Gastrocnemius medialis (tissue), 4 donors: ENCODE results near the gene MGST3. TPM values are rescaled to one million over a fixed set of nuclear protein-coding genes. Genes with fewer than 3 reads are reported as not detected.

Source experiments
- ATAC-seq, 2 donors: fragments of 150-250 bp; one replicate each; pipeline ENCODE4 v1.9.1; 2016
- DNase-seq, 2 donors: peaks; one replicate each; pipeline ENCODE4 v3.0.0-alpha.2; 2019
- H3K27ac ChIP-seq, 4 donors: fragments of 200-600 bp; sonication (generic); 1 replicate in 1 of 4; 2 replicates in 3 of 4; pipeline ENCODE4 v1.5.1; 2016 to 2018; ENCODE audit warnings: mild to moderate bottlenecking in 2 of 4, moderate library complexity in 1 of 4
- H3K27me3 ChIP-seq, 3 donors: fragments of 200-600 bp; sonication (generic) in 2 of 3; 1 replicate in 1 of 3; 2 replicates in 2 of 3; pipeline versions ENCODE4 v1.5.1 to v1.6.0; 2016 to 2019; ENCODE audit warnings: mild to moderate bottlenecking in 1 of 3, moderate library complexity in 1 of 3
- H3K36me3 ChIP-seq, 2 donors: fragments of 200-600 bp; sonication (generic) in 1 of 2; one replicate each; pipeline ENCODE4 v1.5.1; 2017 to 2018
- H3K4me1 ChIP-seq, 2 donors: fragments of 200-600 bp; sonication (generic) in 1 of 2; one replicate each; pipeline ENCODE4 v1.5.1; 2016 to 2017; ENCODE audit warnings: mild to moderate bottlenecking in 2 of 2
- H3K4me3 ChIP-seq, 4 donors: fragments of 200-600 bp; sonication (generic) in 3 of 4; 1 replicate in 1 of 4; 2 replicates in 3 of 4; pipeline ENCODE4 v1.5.1; 2016 to 2019; ENCODE audit warnings: mild to moderate bottlenecking in 2 of 4
- H3K9me3 ChIP-seq, 3 donors: fragments of 200-600 bp; sonication (generic) in 2 of 3; 1 replicate in 1 of 3; 2 replicates in 2 of 3; pipeline ENCODE4 v1.5.1; 2016 to 2019
- POLR2A ChIP-seq, 2 donors: fragments of 450-650 bp; IDR thresholded peaks; one replicate each; pipeline ENCODE4 v1.6.1; 2017; ENCODE audit warnings: antibody characterized with exemption in 2 of 2, mild to moderate bottlenecking in 2 of 2, moderate library complexity in 2 of 2
- in situ Hi-C, 4 donors: fragments of 200-750 bp; cut with MboI; loops; one replicate each; pipeline versions ENCODE4 v1.15.0 to v1.8.0; 2017; ENCODE audit warnings: low sequenced_read_pairs in 4 of 4
- intact Hi-C: fragments of 100-400 bp; cut with DNase I; formaldehyde crosslinking; loops from one replicate; pipeline ENCODE4 v1.15.1; 2023; ENCODE audit warnings: low total_unique reads
- total RNA-seq, 4 donors: library from RNA; depleted of rRNA; stranded (reverse); fragments of >200 nt; gene quantifications; one replicate each; pipeline versions ENCODE4 v1.1.0 to v1.2.3, GENCODE V29; 2016
- TF ChIP-seq, protein P1 (sequence below), 5 experiments: fragments of 450-650 bp in 3 of 5; fragments of 200-600 bp in 2 of 5; sonication (generic) in 2 of 5; IDR thresholded peaks in 4 of 5; conservative IDR thresholded peaks in 1 of 5; 1 replicate in 4 of 5; 2 replicates in 1 of 5; pipeline ENCODE4 v1.5.1; 2016 to 2019; ENCODE audit warnings: antibody characterized with exemption in 5 of 5, mild to moderate bottlenecking in 3 of 5, moderate library complexity in 3 of 5

Gene MGST3
- total RNA-seq, 4 donors from 2014 or later = 101 to 275 (median 202) TPM

DNA sequence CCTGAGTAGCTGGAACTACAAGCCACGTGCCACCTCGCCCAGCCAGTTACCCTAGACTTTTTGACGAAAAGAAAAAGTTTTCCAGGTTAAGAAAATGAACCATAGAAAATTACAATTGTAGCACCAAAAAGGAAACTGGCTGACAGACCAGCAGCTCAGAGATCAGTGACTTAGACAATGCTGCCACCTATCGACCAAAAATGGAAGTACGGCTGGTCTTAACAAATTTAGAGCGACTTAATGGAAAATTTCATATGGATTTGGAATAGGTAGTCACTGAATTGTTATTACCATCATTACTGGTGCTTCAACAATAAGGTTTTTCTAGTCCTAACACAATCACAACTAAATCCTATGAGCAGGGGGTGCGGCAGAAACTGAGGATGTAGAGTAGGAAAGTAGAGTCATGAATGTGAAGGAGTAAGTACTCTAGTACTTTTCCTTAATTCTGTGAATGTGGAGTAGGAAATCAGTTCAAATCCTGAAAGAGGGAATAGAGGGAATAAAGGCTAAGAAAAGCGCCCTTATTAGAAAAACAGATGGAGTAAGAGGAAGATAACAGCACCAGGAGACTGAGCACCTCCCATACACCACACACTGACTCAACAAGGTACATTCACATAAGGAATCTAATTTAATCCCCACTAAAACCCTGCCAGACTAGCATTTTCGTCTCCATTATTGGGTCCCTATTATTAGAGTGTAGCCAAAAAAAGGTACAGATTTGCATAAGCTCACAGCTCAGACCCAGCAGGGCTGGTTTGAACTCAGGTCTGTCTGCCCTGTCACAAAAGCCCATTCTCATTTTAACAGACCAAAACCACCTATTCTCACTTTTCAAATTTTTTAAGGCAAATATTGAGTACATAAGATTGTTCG, 37.9 kb upstream of the MGST3 start:
- no peak overlapping the region for H3K27ac ChIP-seq
- in situ Hi-C loops = loop anchor here in 2 of 4 donors (5.0 to 25.0 kb wide), 3 partner anchors 191 to 331 kb away; no protein-coding TSS in a partner anchor

DNA sequence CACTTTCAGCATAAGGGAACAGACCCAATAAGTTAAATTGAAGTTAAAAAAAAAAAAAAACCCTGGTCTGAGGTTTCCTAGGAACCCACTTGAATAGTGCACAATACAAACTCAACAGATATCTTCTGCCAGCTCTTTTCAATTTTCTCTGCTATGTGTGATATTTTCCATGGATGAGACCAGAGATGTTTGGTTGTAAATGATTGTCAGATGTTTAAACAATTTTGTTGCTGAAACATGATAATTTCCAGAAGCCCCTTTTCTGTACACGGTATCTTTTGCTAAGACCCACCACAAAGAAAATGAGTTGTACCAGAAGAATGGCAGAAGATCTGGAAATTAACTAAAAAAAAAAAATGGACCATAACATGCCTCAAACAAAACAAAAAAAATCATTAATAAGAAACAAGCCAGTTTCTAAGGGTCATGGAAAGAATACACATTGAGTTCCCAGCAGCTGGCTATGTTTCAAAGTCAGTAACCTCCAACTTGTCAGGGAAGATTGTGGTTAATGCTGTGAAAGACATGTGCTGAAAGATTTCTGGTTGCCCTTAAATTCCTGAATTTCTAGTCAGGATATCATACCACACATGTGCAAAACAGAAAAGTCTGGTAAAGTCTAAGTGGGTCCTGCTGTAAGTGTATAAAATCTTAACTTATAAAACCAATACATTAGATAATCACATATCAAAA, 35.6 kb upstream of the MGST3 start:
- TF ChIP-seq POLR2A (IDR thresholded peaks at IDR 0.05) = no peak
- H3K4me1 ChIP-seq = peaks cover 5 to 7% of the 10 kb centered on the region in 2 donors
- no peak overlapping the region for H3K27ac ChIP-seq
- H3K4me3 ChIP-seq = no peak overlapping the region
- intact Hi-C loops (no loop called here), in situ Hi-C loops (loop anchor here in 2 of 4 donors (5.0 to 25.0 kb wide), 2 partner anchors 203 to 333 kb away; no protein-coding TSS in a partner anchor)
- ATAC-seq (no peak), DNase-seq (no peak)
- no peaks in the 10 kb centered on the region for H3K9me3 ChIP-seq
- no peaks in the 10 kb centered on the region for H3K36me3 ChIP-seq
- no peaks in the 10 kb centered on the region for H3K27me3 ChIP-seq

More for the DNA sequence above, 37.9 kb upstream of the MGST3 start:
- DNase-seq = peak; percentile 17 to 59
- no peaks in the 10 kb centered on the region for H3K27me3 ChIP-seq
- no peaks in the 10 kb centered on the region for H3K9me3 ChIP-seq
- intact Hi-C loops = loop anchor here (1.0 to 5.0 kb wide), 4 partner anchors 46 to 200 kb away; no protein-coding TSS in a partner anchor
- peaks cover 3% of the 10 kb centered on the region in 2 donors for H3K4me1 ChIP-seq
- ATAC-seq = peak; percentile 54 to 75
- TF ChIP-seq, protein P1, sequence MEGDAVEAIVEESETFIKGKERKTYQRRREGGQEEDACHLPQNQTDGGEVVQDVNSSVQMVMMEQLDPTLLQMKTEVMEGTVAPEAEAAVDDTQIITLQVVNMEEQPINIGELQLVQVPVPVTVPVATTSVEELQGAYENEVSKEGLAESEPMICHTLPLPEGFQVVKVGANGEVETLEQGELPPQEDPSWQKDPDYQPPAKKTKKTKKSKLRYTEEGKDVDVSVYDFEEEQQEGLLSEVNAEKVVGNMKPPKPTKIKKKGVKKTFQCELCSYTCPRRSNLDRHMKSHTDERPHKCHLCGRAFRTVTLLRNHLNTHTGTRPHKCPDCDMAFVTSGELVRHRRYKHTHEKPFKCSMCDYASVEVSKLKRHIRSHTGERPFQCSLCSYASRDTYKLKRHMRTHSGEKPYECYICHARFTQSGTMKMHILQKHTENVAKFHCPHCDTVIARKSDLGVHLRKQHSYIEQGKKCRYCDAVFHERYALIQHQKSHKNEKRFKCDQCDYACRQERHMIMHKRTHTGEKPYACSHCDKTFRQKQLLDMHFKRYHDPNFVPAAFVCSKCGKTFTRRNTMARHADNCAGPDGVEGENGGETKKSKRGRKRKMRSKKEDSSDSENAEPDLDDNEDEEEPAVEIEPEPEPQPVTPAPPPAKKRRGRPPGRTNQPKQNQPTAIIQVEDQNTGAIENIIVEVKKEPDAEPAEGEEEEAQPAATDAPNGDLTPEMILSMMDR (IDR thresholded peaks at IDR 0.05 in 4 of 5, conservative IDR thresholded peaks at IDR 0.05 in 1 of 5) = peak; percentile 91 to 97 (median 94)
- TF ChIP-seq POLR2A (IDR thresholded peaks at IDR 0.05) = no peak
- H3K4me3 ChIP-seq = no peak overlapping the region
- no peaks in the 10 kb centered on the region for H3K36me3 ChIP-seq

DNA sequence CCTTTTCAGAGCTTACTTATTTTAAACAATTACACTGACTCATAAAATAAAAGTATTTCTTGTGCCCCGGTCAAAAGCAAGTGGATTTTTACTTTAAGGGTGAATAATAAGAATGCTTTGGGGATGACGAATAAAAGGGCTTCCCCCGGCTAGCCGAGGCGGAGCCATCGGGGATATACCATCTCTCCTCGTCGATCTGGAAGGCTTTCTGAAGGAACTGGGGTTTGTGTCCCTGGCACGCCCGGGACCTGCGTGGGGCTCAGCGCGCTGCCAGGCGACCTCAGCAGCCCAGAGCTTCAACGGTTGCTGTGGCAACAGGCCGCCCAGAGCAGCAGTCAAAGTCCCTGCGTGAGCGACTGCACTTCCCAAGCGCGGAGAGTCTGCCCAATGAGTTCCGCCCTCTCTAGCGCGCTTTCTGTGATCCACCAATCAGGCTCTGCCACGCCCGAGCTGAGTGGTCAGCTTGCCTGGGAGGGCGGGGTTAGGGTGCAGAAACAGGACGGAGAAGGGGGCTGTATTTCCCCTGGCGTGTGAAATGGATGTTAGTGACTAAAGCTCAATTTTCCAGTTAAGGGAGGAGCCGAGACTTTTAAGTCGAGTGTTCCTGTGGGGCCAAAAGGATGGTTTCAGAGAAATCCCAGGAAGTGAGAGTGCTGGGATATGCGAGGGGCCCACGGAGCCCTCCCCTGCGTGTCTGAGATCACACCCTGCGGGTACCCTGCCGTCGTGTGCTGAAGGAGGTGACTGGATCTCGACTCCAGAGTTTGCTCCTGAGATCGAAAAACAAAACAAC, 33.0 kb upstream of the MGST3 start:
- TF ChIP-seq, protein P1 (IDR thresholded peaks at IDR 0.05 in 4 of 5, conservative IDR thresholded peaks at IDR 0.05 in 1 of 5) = no peak
- no peak for TF ChIP-seq POLR2A (IDR thresholded peaks at IDR 0.05)
- Histone ChIP-seq H3K27ac (peak overlapping the region; percentile 20 to 71 (median 54)), H3K4me1 (peaks cover 12 to 14% of the 10 kb centered on the region in 2 donors), H3K4me3 (peak overlapping the region; percentile 57 to 72 (median 64)), H3K36me3 (no peaks in the 10 kb centered on the region), H3K27me3 (no peaks in the 10 kb centered on the region), H3K9me3 (no peaks in the 10 kb centered on the region)
- ATAC-seq (peak; percentile 94 to 98), DNase-seq (peak; percentile 92 to 95)
- intact Hi-C loops (loop anchor here (1.0 to 2.0 kb wide), 2 partner anchors 140 to 171 kb away; partner anchors contain the start of gene TMCO1), in situ Hi-C loops (loop anchor here in 2 of 4 donors (5.0 to 25.0 kb wide), 2 partner anchors 206 to 336 kb away; no protein-coding TSS in a partner anchor)

DNA sequence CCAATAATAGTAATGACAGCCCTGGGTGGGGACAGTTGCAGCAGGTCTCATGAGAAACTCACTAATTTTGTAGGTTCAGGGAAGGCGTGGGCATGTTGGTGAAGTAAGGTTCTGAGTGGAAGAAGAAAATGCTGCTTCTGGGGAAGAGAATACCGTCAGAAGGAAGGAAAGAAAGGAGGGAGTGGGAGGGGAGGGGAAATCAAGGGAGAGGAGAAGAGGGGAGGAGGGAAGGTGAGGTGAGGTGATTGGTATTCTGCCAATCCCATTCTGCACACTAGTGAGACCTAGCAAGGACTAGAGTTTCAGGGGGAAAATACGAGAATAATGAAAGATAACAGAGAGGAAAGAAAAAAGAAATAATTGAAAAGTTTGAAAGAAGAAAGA, 32.4 kb upstream of the MGST3 start:
- ATAC-seq = no peak
- Histone ChIP-seq H3K27me3 (no peaks in the 10 kb centered on the region), H3K27ac (peak overlapping the region; percentile 20 to 71 (median 54)), H3K4me3 (peak overlapping the region; percentile 57 to 72 (median 64)), H3K4me1 (peaks cover 12 to 14% of the 10 kb centered on the region in 2 donors), H3K9me3 (no peaks in the 10 kb centered on the region), H3K36me3 (no peaks in the 10 kb centered on the region)
- intact Hi-C loops = loop anchor here (1.0 to 2.0 kb wide), 2 partner anchors 140 to 170 kb away; partner anchors contain the start of gene TMCO1
- in situ Hi-C loops = loop anchor here in 2 of 4 donors (5.0 to 25.0 kb wide), 2 partner anchors 206 to 336 kb away; no protein-coding TSS in a partner anchor
- TF ChIP-seq POLR2A (IDR thresholded peaks at IDR 0.05) = no peak
- TF ChIP-seq, protein P1 (IDR thresholded peaks at IDR 0.05 in 4 of 5, conservative IDR thresholded peaks at IDR 0.05 in 1 of 5) = no peak
- DNase-seq = no peak
